HepG2 (cell line): ENCODE data around the gene ACAT1. TPM values are rescaled to one million over a fixed set of nuclear protein-coding genes. Genes with fewer than 3 reads are reported as not detected.

Experiments
- ELF3 ChIP-seq: IDR thresholded peaks from 2 replicates; pipeline ENCODE4 v1.6.1; 2016; ENCODE audit warnings: missing genetic modification reagents, missing compliant biosample characterization
- ETV5 ChIP-seq: IDR thresholded peaks from 2 replicates; pipeline ENCODE4 v1.6.1; 2018; ENCODE audit warnings: missing biosample characterization, missing genetic modification reagents, inconsistent platforms, borderline replicate concordance
- KMT2B ChIP-seq: IDR thresholded peaks from 2 replicates; pipeline ENCODE4 v1.6.1; 2016; ENCODE audit warnings: missing genetic modification reagents, missing compliant biosample characterization
- MXI1 ChIP-seq: IDR thresholded peaks from 3 replicates; pipeline ENCODE4 v1.6.1; 2012; ENCODE audit warnings: low read depth, low read length, inconsistent platforms, borderline replicate concordance
- RAD51 ChIP-seq: fragments of 450-650 bp; IDR thresholded peaks from 2 replicates; pipeline ENCODE4 v1.6.1; 2016; ENCODE audit warnings: borderline replicate concordance
- ZNF3 ChIP-seq: IDR thresholded peaks from 2 replicates; pipeline ENCODE4 v1.7.0; 2017; ENCODE audit warnings: inconsistent platforms
- ZNF556 ChIP-seq: sonication (generic); formaldehyde crosslinking; IDR thresholded peaks from 2 replicates; pipeline ENCODE4 v1.4.0; 2020; ENCODE audit warnings: mild to moderate bottlenecking, missing genetic modification reagents, borderline replicate concordance
- polyA plus RNA-seq, 8 experiments: library from polyadenylated mRNA; depleted of rRNA in 3 of 8; stranded (reverse) in 7 of 8; unstranded in 1 of 8; fragments of >200 nt; fragmentation: Illumina TruSeq in 4 of 8; extraction: Trizol in 4 of 8; gene quantifications; 2 replicates each; pipeline versions ENCODE4 v1.2.1 to v1.2.3, GENCODE V29; 2011 to 2016; ENCODE audit warnings: low read depth in 4 of 8, missing spikeins in 1 of 8, mixed read lengths in 1 of 8; ENCODE audit not compliant: insufficient read depth in 1 of 8
- total RNA-seq, 5 experiments: library from RNA; depleted of rRNA; stranded (reverse); fragments of >200 nt; fragmentation: Illumina TruSeq; extraction: Trizol; gene quantifications; 2 replicates each; pipeline ENCODE4 v1.2.3, GENCODE V29; 2016; ENCODE audit warnings: low read depth in 1 of 5
- TF ChIP-seq, protein P1 (sequence below): IDR thresholded peaks from 2 replicates; pipeline ENCODE4 v1.6.1; 2012; ENCODE audit warnings: low read depth, low read length, improper control_type of control experiment
- TF ChIP-seq, protein P2 (sequence below): sonication (generic); formaldehyde crosslinking; IDR thresholded peaks from 2 replicates; pipeline ENCODE4 v1.4.0; 2020; ENCODE audit warnings: missing genetic modification reagents, borderline replicate concordance
- TF ChIP-seq, protein P3 (sequence below): sonication (generic); formaldehyde crosslinking; IDR thresholded peaks from 2 replicates; pipeline ENCODE4 v1.4.0; 2020; ENCODE audit warnings: missing genetic modification reagents, mild to moderate bottlenecking, borderline replicate concordance
- TF ChIP-seq, protein P4 (sequence below): sonication (generic); formaldehyde crosslinking; IDR thresholded peaks from 2 replicates; pipeline ENCODE4 v1.4.0; 2020; ENCODE audit warnings: missing genetic modification reagents, borderline replicate concordance
- TF ChIP-seq, protein P5 (sequence below): sonication (generic); formaldehyde crosslinking; IDR thresholded peaks from 2 replicates; pipeline ENCODE4 v1.4.0; 2020; ENCODE audit warnings: missing genetic modification reagents, borderline replicate concordance

The ACAT1 gene
- total and polyA plus RNA-seq, 2 of the 13 experiments (the other 11 are each of a cell fraction or from before 2014, with no cell fraction given): 103 to 165 TPM

DNA sequence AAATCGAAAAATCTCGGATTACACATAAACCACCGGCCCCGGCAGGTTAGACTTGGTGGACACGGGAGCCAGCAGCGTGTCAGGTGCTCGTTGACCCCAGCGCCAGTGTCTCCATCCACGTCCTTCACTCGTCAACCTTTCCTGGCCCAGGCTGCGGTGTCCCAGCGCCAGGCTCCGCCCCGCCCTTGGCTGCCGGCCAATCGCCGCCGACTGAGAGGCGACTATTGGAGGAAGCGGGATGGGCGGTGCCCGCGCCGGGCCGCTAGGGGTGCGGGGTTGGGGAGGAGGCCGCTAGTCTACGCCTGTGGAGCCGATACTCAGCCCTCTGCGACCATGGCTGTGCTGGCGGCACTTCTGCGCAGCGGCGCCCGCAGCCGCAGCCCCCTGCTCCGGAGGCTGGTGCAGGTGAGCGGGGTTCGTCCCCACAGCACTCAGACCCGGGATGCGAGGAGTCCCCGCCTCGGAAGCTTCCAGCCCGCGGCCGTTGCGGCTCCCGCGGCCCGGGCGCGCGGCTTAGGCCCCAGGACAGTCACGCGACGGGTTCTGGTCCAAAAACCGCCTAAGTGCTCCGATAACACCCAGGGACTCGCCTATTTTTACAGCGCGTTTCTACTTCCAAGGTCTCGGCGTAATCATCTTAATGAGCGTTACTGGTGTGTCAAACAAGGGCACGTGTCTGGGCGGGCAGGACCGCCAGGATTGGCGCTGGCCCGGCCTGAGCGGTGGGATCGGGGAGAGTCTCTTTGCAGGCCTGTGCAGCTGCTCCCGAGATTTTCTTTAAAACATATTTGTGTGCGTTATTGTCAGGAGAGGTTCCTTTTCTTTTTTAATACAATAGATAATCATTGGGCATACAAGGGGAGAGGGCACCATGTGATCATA lies at the start of gene ACAT1 (continued):
- TF ChIP-seq, protein P1, sequence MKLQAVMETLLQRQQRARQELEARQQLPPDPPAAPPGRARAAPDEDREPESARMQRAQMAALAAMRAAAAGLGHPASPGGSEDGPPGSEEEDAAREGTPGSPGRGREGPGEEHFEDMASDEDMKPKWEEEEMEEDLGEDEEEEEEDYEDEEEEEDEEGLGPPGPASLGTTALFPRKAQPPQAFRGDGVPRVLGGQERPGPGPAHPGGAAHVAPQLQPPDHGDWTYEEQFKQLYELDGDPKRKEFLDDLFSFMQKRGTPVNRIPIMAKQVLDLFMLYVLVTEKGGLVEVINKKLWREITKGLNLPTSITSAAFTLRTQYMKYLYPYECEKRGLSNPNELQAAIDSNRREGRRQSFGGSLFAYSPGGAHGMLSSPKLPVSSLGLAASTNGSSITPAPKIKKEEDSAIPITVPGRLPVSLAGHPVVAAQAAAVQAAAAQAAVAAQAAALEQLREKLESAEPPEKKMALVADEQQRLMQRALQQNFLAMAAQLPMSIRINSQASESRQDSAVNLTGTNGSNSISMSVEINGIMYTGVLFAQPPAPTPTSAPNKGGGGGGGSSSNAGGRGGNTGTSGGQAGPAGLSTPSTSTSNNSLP: no peak
- TF ChIP-seq ZNF556 (no peak; the same call in 1 of the 2 replicates), ELF3 (CRISPR knock-in tag) (peak; percentile 68; the same call in 1 of the 2 replicates), KMT2B (peak; percentile 48; the same call in 1 of the 2 replicates), ZNF3 (CRISPR knock-in tag) (0 out of 2 replicates have a peak, but pooled peaks have one; percentile 48), MXI1 (peak; percentile 52; the same call in 1 of the 3 replicates), ETV5 (CRISPR knock-in tag) (peak; percentile 7; the same call in 1 of the 2 replicates), RAD51 (no peak)
- TF ChIP-seq, protein P2, sequence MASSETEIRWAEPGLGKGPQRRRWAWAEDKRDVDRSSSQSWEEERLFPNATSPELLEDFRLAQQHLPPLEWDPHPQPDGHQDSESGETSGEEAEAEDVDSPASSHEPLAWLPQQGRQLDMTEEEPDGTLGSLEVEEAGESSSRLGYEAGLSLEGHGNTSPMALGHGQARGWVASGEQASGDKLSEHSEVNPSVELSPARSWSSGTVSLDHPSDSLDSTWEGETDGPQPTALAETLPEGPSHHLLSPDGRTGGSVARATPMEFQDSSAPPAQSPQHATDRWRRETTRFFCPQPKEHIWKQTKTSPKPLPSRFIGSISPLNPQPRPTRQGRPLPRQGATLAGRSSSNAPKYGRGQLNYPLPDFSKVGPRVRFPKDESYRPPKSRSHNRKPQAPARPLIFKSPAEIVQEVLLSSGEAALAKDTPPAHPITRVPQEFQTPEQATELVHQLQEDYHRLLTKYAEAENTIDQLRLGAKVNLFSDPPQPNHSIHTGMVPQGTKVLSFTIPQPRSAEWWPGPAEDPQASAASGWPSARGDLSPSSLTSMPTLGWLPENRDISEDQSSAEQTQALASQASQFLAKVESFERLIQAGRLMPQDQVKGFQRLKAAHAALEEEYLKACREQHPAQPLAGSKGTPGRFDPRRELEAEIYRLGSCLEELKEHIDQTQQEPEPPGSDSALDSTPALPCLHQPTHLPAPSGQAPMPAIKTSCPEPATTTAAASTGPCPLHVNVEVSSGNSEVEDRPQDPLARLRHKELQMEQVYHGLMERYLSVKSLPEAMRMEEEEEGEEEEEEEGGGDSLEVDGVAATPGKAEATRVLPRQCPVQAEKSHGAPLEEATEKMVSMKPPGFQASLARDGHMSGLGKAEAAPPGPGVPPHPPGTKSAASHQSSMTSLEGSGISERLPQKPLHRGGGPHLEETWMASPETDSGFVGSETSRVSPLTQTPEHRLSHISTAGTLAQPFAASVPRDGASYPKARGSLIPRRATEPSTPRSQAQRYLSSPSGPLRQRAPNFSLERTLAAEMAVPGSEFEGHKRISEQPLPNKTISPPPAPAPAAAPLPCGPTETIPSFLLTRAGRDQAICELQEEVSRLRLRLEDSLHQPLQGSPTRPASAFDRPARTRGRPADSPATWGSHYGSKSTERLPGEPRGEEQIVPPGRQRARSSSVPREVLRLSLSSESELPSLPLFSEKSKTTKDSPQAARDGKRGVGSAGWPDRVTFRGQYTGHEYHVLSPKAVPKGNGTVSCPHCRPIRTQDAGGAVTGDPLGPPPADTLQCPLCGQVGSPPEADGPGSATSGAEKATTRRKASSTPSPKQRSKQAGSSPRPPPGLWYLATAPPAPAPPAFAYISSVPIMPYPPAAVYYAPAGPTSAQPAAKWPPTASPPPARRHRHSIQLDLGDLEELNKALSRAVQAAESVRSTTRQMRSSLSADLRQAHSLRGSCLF (CRISPR knock-in tag): no peak
- TF ChIP-seq, protein P3, sequence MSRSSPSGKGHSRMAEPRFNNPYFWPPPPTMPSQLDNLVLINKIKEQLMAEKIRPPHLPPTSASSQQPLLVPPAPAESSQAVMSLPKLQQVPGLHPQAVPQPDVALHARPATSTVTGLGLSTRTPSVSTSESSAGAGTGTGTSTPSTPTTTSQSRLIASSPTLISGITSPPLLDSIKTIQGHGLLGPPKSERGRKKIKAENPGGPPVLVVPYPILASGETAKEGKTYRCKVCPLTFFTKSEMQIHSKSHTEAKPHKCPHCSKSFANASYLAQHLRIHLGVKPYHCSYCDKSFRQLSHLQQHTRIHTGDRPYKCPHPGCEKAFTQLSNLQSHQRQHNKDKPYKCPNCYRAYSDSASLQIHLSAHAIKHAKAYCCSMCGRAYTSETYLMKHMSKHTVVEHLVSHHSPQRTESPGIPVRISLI (CRISPR knock-in tag): peak; percentile 77
- TF ChIP-seq, protein P4, sequence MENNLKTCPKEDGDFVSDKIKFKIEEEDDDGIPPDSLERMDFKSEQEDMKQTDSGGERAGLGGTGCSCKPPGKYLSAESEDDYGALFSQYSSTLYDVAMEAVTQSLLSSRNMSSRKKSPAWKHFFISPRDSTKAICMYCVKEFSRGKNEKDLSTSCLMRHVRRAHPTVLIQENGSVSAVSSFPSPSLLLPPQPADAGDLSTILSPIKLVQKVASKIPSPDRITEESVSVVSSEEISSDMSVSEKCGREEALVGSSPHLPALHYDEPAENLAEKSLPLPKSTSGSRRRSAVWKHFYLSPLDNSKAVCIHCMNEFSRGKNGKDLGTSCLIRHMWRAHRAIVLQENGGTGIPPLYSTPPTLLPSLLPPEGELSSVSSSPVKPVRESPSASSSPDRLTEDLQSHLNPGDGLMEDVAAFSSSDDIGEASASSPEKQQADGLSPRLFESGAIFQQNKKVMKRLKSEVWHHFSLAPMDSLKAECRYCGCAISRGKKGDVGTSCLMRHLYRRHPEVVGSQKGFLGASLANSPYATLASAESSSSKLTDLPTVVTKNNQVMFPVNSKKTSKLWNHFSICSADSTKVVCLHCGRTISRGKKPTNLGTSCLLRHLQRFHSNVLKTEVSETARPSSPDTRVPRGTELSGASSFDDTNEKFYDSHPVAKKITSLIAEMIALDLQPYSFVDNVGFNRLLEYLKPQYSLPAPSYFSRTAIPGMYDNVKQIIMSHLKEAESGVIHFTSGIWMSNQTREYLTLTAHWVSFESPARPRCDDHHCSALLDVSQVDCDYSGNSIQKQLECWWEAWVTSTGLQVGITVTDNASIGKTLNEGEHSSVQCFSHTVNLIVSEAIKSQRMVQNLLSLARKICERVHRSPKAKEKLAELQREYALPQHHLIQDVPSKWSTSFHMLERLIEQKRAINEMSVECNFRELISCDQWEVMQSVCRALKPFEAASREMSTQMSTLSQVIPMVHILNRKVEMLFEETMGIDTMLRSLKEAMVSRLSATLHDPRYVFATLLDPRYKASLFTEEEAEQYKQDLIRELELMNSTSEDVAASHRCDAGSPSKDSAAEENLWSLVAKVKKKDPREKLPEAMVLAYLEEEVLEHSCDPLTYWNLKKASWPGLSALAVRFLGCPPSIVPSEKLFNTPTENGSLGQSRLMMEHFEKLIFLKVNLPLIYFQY (CRISPR knock-in tag): peak; percentile 61; the same call in 1 of the 2 replicates
- TF ChIP-seq, protein P5, sequence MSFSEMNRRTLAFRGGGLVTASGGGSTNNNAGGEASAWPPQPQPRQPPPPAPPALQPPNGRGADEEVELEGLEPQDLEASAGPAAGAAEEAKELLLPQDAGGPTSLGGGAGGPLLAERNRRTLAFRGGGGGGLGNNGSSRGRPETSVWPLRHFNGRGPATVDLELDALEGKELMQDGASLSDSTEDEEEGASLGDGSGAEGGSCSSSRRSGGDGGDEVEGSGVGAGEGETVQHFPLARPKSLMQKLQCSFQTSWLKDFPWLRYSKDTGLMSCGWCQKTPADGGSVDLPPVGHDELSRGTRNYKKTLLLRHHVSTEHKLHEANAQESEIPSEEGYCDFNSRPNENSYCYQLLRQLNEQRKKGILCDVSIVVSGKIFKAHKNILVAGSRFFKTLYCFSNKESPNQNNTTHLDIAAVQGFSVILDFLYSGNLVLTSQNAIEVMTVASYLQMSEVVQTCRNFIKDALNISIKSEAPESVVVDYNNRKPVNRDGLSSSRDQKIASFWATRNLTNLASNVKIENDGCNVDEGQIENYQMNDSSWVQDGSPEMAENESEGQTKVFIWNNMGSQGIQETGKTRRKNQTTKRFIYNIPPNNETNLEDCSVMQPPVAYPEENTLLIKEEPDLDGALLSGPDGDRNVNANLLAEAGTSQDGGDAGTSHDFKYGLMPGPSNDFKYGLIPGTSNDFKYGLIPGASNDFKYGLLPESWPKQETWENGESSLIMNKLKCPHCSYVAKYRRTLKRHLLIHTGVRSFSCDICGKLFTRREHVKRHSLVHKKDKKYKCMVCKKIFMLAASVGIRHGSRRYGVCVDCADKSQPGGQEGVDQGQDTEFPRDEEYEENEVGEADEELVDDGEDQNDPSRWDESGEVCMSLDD (CRISPR knock-in tag): 0 out of 2 replicates have a peak, but pooled peaks have one; percentile 8
